ENCODE measurements around the gene TRIM65. TPM values are rescaled to one million over a fixed set of nuclear protein-coding genes. Genes with fewer than 3 reads are reported as not detected.

Gene TRIM65
- total and polyA plus RNA-seq, 2 of the 13 experiments (the other 11 are each of a cell fraction or from before 2014, with no cell fraction given) = 10.3 to 22.4 TPM

GRCh38 chr17:75892556-75893224 is 4.1 kb downstream of the TRIM65 start (continued):
- TF ChIP-seq IKZF1 (IDR thresholded peaks at IDR 0.05) (no peak), KLF13 (CRISPR knock-in tag; IDR thresholded peaks at IDR 0.05) (0 out of 2 replicates have a peak, but pooled peaks have one; percentile 7), MIER2 (CRISPR knock-in tag; IDR thresholded peaks at IDR 0.05) (no peak), SMAD9 (CRISPR knock-in tag; IDR thresholded peaks at IDR 0.05) (no peak), ZNF7 (CRISPR knock-in tag; IDR thresholded peaks at IDR 0.05) (no peak), TBL1XR1 (IDR thresholded peaks at IDR 0.05; ENCODE audit: borderline replicate concordance, low read length, partially characterized antibody) (no peak), RNF2 (conservative IDR thresholded peaks at IDR 0.05; ENCODE audit: low read depth) (no peak), ETV5 (CRISPR knock-in tag; IDR thresholded peaks at IDR 0.05; ENCODE audit: borderline replicate concordance) (peak; percentile 2; the same call in 1 of the 2 replicates), FUBP1 (CRISPR knock-in tag; IDR thresholded peaks at IDR 0.05; ENCODE audit: borderline replicate concordance) (no peak; the same call in 1 of the 2 replicates), ZNF44 (CRISPR knock-in tag; IDR thresholded peaks at IDR 0.05) (no peak), ISL2 (CRISPR knock-in tag; IDR thresholded peaks at IDR 0.05) (0 out of 2 replicates have a peak, but pooled peaks have one; percentile 34), ZNF441 (CRISPR knock-in tag; IDR thresholded peaks at IDR 0.05; ENCODE audit: borderline replicate concordance) (no peak), THAP11 (CRISPR knock-in tag; IDR thresholded peaks at IDR 0.05) (0 out of 2 replicates have a peak, but pooled peaks have one; percentile 38), NFE2 (CRISPR knock-in tag; IDR thresholded peaks at IDR 0.05) (no peak), ZNF274 (CRISPR knock-in tag; IDR thresholded peaks at IDR 0.05) (peak; percentile 59; the same call in 1 of the 2 replicates), CERS6 (CRISPR knock-in tag; IDR thresholded peaks at IDR 0.05) (no peak), DR1 (CRISPR knock-in tag; IDR thresholded peaks at IDR 0.05) (peak; percentile 82; the same call in 1 of the 2 replicates), ZFP36 (IDR thresholded peaks at IDR 0.05; ENCODE audit: borderline replicate concordance, low read depth, low read length, partially characterized antibody) (no peak), SMAD3 (CRISPR knock-in tag; IDR thresholded peaks at IDR 0.05) (no peak), CHD2 (IDR thresholded peaks at IDR 0.05; ENCODE audit: low read depth, low read length) (no peak), MED13 (CRISPR knock-in tag; IDR thresholded peaks at IDR 0.05) (0 out of 2 replicates have a peak, but pooled peaks have one; percentile 36), ZBTB10 (CRISPR knock-in tag; IDR thresholded peaks at IDR 0.05; ENCODE audit: borderline replicate concordance) (0 out of 2 replicates have a peak, but pooled peaks have one; percentile 44), ZNF780A (CRISPR knock-in tag; IDR thresholded peaks at IDR 0.05) (no peak), ATF1 (CRISPR knock-in tag; IDR thresholded peaks at IDR 0.05) (no peak), ZNF747 (CRISPR knock-in tag; IDR thresholded peaks at IDR 0.05; ENCODE audit: borderline replicate concordance) (peak; percentile 76; the same call in 1 of the 2 replicates), MTF1 (CRISPR knock-in tag; IDR thresholded peaks at IDR 0.05) (no peak), ZNF432 (CRISPR knock-in tag; IDR thresholded peaks at IDR 0.05; ENCODE audit: borderline replicate concordance) (no peak; the same call in 1 of the 2 replicates), SMYD3 (CRISPR knock-in tag; IDR thresholded peaks at IDR 0.05) (no peak)

Measured in HepG2 (cell line).